Measurements from ENCODE around the gene KCNQ5. TPM values are rescaled to one million over a fixed set of nuclear protein-coding genes. Genes with fewer than 3 reads are reported as not detected.

Gene KCNQ5
- total RNA-seq, 1 experiment from 2014 or later = not detected

- no peak for TF ChIP-seq ZBTB33 (IDR thresholded peaks at IDR 0.05; ENCODE audit: extremely low read depth, insufficient replicate concordance, low read length)
Observed at GRCh38 chr6:73032586-73032985, 410.7 kb downstream of the KCNQ5 start (continued).

GRCh38 chr6:73036689-73037088 is 414.8 kb downstream of the KCNQ5 start:
- Histone ChIP-seq H3K27me3 (ENCODE audit: insufficient read depth, low read length) (peaks cover 10% of the 10 kb centered on the region), H3K27ac (ENCODE audit: low read depth, low read length) (no peak overlapping the region), H3K4me1 (ENCODE audit: control insufficient read depth in 1 of 2, insufficient read depth in 2 of 2, low read length in 2 of 2) (peaks cover 2 to 11% of the 10 kb centered on the region in 2 experiments; a peak in 3 of 4 replicates), H3K9ac (ENCODE audit: low read length) (no peak overlapping the region), H2AFZ (ENCODE audit: low read depth, low read length, poor library complexity, severe bottlenecking) (no peak overlapping the region), H3K4me3 (replicated peaks in 1 of 2; ENCODE audit: low read depth in 1 of 2, low read length in 2 of 2) (no peak overlapping the region), H3K36me3 (ENCODE audit: control insufficient read depth in 1 of 2, insufficient read depth in 2 of 2, low read length in 2 of 2) (no peaks in the 10 kb centered on the region), H3K79me2 (ENCODE audit: insufficient read depth, low read length) (no peaks in the 10 kb centered on the region), H3K9me3 (ENCODE audit: control insufficient read depth in 1 of 2, insufficient read depth in 1 of 2, low read depth in 1 of 2, low read length in 2 of 2) (no peaks in the 10 kb centered on the region), H4K20me1 (ENCODE audit: insufficient read depth) (no peaks in the 10 kb centered on the region), H3K4me2 (ENCODE audit: low read length) (no peak overlapping the region), H3K9me2 (ENCODE audit: insufficient read depth) (peaks cover 4% of the 10 kb centered on the region; the same call in 1 of the 2 replicates)
- TF ChIP-seq JUND (IDR thresholded peaks at IDR 0.05) = no peak
- TF ChIP-seq SIN3A (IDR thresholded peaks at IDR 0.05; ENCODE audit: low read depth) = no peak
- no peak for TF ChIP-seq REST (IDR thresholded peaks at IDR 0.05; ENCODE audit: low read depth)
- no peak for TF ChIP-seq TCF7L2 (IDR thresholded peaks at IDR 0.05; ENCODE audit: borderline replicate concordance, extremely low read depth, insufficient read depth, insufficient read length)
- no TSS peak for BruUV-seq (replicated peaks)
- RAD21 ChIA-PET (ENCODE audit: low non-redundant PET in 1 of 2, low total read pairs in 2 of 2, uncharacterized antibody in 2 of 2, unreplicated experiment in 2 of 2) = no interaction called here
- POLR2A ChIA-PET = no interaction called here
- intact Hi-C loops (cut with micrococcal nuclease) = no loop called here
- ATAC-seq (no peak), DNase-seq (ENCODE audit: low read depth, low spot score) (no peak)
- CTCF ChIA-PET = no interaction called here

All from HCT116 (cell line).